Nucleus accumbens (tissue), 56 donors: ENCODE results near the gene DENND1A.
A peak's percentile ranks its signal among the peaks of the same experiment; 100 is the strongest.
"Not testable (repeated sequence)": the region's sequence is repeated elsewhere in the genome, so short reads cannot be mapped to it uniquely, and the experiment has no call there.

ENCODE experiments used
- DNase-seq, 56 donors: peaks; one replicate each; lab custom pipeline; 2025; lab: John Stamatoyannopoulos, UW

Gene DENND1A

DNA sequence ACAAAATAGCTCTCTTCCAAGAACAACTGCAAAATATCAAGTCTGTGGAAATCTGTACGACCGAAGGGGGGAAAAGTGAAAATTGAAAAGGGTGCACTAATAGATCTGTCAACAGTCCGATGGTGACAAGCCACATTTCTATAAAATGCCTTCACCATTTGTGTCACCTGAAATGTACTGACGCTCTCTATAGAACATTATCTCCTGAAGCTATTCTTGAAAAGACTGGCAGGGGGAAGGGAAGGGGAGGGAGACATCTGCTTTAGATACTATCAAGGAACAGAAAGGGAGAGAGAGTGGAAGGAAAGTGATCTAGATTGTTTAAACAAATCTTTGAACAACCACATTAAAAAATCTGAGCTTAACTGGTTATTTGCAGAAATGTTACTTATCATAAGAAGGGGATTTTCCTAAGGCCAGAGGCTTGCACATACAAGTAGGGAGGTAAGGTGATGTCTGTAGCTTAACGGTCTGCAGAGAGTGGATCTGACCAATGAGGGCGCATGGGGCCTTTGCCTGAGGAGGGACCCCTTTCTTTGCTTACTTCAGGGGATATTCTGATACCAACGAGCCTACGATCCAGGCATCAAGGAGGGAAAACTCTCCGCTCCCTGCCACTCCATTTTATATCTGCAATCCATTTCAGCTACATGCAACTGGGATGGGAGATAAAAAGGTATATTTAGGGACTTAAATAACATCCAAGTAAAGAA lies 481.8 kb downstream of the DENND1A start:
- DNase-seq = no peak

DNA sequence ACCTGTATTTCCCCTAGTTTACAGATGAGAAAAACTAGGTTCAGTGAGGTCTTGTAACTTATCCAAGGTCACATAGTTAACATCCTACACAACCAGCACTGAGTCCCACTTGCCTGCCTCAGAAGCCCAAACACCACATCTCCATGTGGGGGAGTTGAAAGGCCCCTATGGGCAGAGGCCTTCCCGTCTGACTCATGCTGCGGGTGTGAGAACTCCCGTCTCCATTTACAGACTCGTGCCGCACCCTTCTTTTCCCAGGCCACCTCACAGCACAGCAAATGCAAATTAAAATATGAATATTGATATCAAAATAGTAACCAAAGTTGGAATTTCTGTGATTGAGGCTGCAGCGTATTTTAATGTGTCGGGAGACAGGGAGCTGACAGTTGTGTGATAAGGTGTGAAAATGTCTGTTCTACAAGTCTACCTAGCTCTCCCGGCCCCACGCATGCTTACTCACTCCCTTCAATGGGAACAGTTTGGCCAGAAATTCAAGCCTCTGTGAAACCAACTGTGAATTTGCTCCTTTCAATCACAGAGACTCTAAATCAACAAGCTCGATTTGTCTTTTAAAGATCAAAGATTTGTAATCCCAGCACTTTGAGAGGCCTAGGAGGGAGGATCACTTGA lies 483.8 kb downstream of the DENND1A start:
- no peak for DNase-seq

DNA sequence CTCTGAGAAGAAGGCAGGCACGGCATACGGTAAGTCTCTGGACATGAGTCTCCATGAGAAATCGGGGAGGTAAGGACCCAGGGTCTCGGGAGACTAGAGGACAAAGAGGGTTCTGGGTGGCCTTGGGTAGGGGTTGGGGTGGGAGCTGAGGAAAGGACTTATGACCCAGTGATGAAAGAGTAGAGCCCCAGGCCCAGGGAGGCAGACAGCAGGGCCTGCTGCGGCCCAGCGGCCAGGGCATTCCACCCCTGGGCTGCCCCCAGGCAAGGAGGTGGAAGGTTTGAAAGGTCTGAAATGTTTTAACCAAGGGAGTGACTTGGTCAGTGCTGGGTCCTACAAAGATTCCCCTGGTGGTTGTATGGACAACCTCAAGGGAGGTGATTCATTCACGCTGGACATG lies 484.8 kb downstream of the DENND1A start:
- no peak for DNase-seq

DNA sequence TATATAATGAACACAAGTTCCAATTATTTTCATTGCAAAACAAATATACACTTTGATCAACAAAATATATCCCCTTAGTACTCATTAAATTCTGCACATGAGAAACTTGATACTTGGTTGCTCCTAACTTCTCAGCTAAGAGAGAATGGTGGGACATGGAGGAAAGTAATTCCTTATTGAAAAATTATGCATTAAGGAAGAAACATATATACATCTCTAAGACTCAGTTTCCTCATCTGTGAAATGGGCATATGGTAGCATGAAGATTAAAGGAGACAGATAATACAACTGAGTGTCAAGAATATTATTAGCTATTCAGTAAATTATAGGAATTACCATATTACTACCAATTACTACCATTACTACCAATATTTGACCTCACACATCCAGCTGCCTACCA lies 488.2 kb downstream of the DENND1A start:
- DNase-seq = no peak

DNA sequence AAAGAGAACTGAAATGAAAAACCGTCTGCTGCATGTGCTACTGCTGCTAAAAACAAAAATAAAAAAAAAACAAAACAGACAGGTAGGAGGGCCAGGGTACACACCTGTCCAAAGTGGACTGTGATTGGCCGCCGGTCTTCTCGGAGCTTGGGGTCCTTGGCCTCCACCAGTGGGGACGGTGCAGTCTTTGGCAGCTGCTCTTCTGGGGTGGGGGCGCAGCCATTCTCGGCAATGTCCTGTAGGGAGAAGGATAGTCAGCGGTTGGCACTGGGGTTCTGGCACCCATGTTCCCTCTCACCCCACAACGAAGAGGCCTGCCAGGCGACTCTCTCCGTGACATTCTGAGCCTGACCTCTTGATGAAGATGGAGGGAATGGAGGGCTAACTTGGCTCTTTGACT lies 489.7 kb downstream of the DENND1A start:
- no peak for DNase-seq

DNA sequence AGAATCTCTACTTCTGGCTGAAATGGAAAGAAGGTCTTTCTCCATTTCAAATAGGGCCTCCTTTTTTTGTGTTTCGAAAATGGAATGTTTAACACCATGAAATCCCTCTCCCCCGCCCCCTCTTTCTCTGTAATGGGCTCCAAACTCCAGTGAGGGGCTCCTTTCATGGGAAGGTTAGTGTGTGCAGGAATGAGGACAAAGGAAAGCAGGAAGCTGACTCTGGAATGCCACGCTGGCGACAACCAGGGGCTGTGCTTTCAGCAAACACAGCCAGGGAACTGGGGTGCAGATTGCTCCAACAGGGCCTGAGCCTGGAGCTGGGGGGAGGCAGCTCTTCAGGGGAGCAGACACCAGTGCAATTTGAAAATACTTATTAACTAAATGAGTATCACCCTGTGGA lies 491.1 kb downstream of the DENND1A start:
- peak in 1 of 56 donors; percentile 15 for DNase-seq

DNA sequence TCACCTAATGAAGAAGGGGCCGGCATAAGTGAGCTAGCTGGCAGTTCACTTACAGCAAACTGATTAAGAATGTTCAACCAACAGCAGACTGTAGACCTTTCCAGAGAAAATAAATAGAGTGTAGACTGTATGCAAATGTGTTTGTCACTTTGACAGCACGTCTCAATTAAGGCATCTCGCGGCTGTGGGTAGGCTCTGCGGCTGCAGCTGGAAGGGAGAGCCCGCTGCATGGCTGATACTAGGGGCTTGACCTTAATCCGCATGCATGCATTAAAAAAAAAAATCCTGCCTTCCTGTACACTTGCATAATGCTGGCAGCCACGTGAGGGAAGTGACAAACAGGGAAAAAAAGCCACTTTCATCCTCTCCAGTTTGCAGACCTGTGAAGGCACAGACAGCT lies 491.6 kb downstream of the DENND1A start:
- DNase-seq = peak in 1 of 56 donors; percentile 5

DNA sequence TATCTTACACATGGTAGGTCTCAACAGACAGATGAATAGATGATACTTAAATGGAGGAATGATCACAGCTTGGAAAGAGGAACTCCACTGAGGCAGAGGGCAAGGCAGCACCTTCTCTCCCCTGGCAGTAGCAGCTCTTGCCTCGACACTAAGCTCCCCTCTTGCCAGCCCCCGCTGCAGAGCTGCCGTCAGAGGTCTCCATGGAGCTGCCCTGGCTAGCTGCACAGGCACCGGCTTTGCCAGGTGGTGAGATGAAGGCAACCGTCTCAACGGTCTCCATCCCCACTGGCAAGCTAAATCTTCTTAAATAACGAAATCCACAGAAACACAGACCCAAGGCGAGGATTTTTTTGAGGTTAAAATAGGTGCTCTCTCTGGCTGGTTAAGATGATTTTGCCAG lies 492.7 kb downstream of the DENND1A start:
- peak in 8 of 56 donors; percentile 6 to 35 (median 14) for DNase-seq

DNA sequence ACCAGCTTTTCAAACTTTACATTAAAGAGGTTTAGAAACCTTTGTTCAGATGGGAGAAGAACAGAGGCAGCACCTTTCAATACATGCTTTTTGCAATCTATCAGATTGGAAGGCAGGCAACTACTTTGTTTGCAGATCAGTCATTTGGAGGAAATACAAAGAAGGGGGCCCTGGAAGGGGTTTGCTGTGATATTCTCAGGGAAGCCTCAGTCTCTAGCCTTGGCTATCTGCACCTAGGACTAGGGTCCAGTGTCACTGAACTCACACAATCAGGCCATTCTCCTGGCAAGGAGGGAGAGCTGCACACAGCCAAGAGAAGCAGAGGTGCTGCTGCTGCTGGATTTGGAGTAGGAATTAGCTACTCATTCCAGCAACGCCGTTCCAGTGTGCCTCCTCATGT lies 494.5 kb downstream of the DENND1A start:
- no peak for DNase-seq

DNA sequence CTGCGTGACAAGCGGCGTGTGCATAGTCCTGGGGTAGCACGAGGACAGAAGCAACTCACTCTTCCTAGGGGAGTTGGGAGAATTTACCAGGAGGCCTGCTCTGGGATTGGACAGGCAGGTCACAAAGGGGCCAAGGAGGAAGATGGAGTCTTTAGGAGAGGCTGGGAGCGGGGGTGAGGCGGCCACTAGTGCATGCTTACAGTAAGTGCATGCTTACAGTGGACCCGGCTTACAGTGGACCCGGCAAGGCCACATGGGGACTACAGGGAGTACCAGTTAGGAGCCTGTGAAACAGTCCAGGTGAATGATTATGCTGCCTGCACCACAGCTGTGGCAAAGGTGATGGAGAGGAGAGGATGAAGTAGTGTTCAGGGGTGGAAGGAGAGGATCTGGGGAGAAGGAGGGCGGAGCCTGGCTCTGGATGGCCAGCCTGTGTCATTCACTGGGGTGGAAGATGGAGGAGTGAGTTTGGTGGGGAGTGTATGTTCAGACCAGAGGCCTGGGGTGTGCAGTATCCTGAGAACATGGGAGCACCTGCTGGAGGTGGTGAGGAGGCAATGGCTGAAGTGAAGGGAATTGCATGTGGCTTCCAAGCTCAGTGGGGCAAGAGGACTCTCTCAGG lies 495.2 kb downstream of the DENND1A start:
- no peak for DNase-seq

DNA sequence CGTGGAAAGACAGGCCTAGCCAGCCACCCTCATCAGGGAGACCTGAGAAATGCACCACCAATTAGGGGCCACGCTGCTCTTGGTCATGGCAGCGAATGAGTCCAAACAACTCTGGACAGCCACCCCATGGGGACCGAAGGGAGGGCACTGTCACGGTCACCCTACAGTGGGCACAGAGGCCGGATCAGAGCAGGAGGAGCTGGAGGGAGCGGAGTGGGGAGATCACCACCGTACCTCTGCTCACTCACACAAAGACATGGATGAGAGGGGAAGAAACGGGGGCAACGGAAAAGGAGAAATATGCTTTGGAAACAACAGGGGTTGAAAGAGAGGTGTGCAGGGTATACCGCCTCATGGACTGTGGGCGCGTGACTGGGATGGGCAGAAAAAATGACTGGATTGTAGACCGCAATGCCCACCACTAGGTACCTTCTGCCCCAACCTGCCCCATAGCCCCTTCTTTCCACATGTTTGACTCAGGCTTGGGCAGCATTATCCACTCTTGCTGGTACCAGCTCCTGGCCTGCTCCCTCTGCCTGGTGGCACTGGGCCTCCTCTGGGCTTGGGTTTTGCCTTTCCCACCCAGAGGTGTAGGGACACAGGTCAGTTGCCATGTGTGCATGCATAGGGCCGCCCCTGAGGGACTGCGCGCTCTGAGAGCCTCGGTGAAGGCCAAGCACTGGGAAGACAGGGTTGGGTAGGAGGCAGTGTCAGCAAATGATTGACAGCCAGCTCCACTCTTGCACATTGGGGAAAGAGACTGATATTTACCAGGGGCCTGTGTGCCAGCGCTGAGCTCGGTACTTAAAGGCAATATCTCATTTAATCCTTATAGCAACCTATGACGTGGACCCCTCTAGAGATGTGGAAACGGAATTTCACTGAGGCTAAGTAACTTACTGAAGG lies 497.3 kb downstream of the DENND1A start:
- DNase-seq = no peak

DNA sequence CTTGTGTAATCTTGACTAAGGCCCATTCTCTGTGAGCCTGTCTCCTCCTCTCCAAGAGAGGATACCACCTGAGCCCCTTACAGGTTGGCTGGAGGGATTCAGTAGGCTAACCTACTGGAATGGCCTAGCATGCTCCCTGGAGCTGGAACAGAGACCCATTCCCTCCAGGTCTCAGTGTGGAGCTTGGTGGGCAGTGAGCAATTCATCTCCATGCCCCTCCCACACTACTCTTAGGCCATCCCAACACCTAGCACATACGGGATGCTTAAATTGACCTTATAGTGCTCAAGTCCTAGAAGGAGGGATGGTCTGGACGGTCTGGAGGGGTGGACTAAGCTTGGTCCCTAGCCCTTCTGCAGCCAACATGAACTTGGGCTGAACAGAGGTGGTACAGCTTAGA lies 498.3 kb downstream of the DENND1A start:
- DNase-seq = no peak

DNA sequence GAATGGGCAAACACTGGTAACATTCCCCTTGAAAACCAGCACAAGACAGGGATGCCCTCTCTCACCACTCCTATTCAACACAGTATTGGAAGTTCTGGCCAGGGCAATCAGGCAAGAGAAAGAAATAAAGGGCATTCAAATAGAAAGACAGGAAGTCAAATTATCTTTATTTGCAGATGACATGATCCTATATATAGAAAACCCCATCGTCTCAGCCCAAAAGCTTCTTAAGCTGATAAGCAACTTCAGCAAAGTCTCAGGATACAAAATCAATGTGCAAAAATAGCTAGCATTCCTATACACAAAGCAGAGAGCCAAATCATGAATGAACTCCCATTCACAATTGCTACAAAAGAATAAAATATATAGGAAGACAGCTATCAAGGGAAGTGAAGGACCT lies 501.5 kb downstream of the DENND1A start:
- DNase-seq = not testable (repeated sequence)

DNA sequence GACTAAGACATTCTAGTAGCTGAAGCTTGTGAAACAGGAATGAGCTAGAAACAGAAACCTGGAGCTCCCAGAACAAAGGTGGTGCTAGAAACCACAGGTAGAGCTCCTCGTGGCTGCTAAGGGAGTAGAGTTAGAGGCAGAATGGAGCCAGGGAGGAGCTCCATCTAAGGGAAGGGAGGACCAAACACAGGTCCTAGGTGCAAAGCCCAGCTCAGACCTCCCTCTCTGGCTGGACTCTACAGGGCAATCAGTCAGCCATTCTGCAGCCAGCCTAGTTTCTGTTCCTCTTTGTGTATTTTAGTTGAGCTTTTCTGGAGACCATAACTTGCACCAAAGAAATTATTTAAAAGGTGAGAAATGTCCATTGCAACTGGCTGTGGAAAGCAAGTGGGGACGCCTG lies 503.5 kb downstream of the DENND1A start:
- no peak for DNase-seq

DNA sequence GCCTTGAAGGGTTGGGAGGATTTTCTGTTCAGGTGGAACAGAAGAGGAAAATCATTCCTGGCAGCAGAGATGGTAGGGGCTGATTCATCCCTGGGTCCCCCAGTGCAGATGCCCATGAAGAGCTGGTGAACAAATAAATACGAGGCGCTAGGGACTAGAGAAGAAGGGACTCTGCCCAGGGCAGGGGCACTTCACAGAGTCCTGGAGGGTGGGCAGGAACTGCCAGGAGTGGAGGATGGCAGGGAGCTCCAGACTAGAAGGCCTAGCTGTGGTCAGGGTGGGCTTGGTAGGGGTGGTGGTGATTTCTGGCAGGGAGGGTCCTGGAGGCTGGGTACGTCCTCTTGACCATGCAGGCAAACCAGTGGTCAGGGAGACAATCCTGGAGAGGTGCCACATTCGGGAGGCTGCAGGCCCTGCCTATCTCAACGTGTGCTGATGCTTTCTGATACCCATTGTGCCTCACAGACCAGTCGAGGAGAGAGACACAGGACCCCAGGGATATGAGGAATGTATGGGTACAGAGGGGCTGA lies 504.0 kb downstream of the DENND1A start:
- DNase-seq = no peak

DNA sequence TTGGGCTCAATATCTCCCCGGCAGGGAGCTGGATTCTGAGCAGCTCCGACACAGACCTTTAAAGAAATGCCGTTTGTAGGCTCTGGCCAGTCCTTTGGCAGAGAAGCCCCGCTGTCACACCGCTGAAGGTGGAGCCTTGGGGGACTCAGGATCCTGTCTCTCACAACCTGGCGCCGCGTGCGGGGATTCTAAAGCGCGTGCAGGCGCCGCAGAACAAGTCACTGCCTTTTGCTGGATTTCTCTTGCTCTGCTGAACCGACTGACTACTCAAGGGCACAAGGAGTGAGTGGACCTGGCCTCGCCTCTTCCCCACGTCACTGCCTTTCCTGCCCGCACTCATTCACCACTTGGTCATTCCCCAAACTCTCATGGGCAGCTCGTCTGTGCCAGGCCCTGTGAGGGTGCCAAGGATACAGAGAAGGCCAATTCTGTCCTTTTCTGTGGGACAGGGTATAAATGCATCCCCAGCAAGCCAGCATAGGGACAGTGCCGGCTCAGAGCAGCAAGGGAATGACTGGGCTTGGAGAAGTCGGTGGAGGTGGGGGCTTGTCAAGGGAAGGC lies 504.6 kb downstream of the DENND1A start:
- DNase-seq = peak in 37 of 56 donors; percentile 6 to 72 (median 34)

DNA sequence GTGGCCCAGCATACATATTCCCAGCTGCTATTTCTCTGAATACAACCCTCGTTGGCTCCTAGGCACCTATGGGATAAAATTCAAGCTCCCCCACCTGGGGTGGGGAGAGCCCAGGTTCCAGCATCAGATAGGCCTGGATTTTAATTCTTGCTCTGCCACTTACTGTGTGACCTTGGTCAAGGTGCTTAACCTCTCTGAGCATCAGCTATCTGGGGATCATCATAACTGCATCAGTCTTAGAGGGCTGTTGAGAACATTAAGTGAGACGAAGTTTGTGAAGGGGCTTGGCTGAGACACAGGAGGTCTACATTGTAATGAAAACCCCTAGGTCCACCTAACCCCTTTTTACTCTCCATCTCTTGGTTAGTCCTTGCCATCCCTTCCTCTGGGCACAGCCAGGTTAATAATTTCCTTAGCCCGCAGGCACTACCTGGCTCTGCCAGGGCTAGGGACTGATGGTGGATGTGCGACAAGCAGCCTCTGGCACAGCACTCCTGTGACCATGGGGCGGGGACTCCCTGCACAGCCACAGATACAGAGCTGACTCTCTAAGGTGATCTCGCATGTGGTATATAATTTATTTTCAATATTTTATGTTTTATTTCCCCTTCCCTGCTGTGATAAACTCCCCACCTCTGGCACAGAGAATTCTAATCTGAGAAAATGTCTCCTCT lies 505.2 kb downstream of the DENND1A start:
- no peak for DNase-seq

DNA sequence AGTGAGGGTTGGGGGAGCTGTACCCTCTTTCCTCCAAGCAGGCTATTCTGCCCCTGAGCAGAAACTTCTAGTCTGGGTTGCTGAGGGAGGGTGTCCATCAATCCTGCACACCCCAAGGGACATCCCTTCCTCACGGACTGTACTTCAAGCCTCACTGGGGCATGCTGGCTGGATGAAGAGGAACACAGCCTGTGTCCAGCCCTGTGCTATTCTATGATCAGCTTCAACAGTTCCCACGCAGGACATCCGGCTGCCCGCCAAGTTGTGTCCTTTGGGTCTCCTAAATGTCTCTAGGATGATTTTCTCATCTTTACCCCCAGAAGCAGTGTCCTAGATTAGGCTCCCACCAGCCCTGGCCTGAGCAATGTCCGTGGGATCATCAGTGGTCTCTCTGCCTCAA lies 505.8 kb downstream of the DENND1A start:
- no peak for DNase-seq

DNA sequence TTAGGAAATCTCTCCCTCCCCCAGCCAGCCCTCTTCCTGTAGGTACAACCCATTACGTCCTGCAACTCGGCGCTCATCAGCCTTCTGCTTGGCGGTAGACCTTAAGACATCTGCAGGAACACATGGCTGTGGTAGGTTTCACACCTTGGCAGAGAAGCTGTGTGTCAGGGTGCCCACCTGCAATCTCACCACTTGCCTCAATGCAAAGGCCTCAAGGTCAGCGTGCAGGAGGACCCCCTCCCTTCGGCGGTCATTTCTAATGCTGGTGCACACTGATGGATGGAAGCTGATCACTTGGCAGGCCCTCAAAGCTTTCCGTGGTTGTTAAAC lies 506.6 kb downstream of the DENND1A start:
- DNase-seq = no peak
